ENCODE data around the gene CUX1. TPM values are rescaled to one million over a fixed set of nuclear protein-coding genes. Genes with fewer than 3 reads are reported as not detected.

Gene CUX1
- total and polyA plus RNA-seq, 2 of the 13 experiments (the other 11 are each of a cell fraction or from before 2014, with no cell fraction given): 13.7 to 14.9 TPM

DNA sequence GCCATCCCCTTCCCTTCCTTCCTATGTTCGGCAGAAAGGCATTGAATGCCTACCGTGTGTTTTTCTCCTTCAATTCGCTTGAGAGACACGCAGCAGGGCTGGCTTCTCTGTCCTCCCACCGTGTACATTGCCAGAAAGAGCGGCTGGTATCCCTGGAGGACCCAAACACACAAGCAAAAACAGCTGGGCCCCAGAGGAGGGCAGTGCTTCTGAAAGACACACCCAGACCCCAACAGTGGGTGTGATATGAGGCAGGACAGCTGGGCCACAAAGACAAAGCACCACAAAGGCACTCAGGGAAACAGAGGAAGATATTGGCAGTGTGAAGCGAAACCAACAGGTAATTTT is 336.1 kb downstream of the CUX1 start (continued):
- no peak for TF ChIP-seq ZNF646 (CRISPR knock-in tag; IDR thresholded peaks at IDR 0.05)
- no peak for TF ChIP-seq SMAD1 (CRISPR knock-in tag; IDR thresholded peaks at IDR 0.05; ENCODE audit: borderline replicate concordance, low read depth)
- no peak for TF ChIP-seq CCAR2 (optimal IDR thresholded peaks at IDR 0.05; ENCODE audit: low read depth, low read length)
- no peak for TF ChIP-seq HMGXB3 (CRISPR knock-in tag; IDR thresholded peaks at IDR 0.05; ENCODE audit: borderline replicate concordance)
- no peak for TF ChIP-seq BCLAF1 (IDR thresholded peaks at IDR 0.05)
- TF ChIP-seq ZNF512 (CRISPR knock-in tag; IDR thresholded peaks at IDR 0.05): 0 out of 2 replicates have a peak, but pooled peaks have one; percentile 18
- no peak for TF ChIP-seq ATF4 (CRISPR knock-in tag; IDR thresholded peaks at IDR 0.05)
- 0 out of 2 replicates have a peak, but pooled peaks have one; percentile 15 for TF ChIP-seq ZNF431 (CRISPR knock-in tag; IDR thresholded peaks at IDR 0.05; ENCODE audit: borderline replicate concordance, low read depth)
- no peak for TF ChIP-seq BORCS8-MEF2B (CRISPR knock-in tag; IDR thresholded peaks at IDR 0.05)
- TF ChIP-seq GLI4 (CRISPR knock-in tag; IDR thresholded peaks at IDR 0.05; ENCODE audit: borderline replicate concordance): no peak
- TF ChIP-seq ZNF136 (CRISPR knock-in tag; IDR thresholded peaks at IDR 0.05; ENCODE audit: low read depth): no peak
- TF ChIP-seq ZNF510 (CRISPR knock-in tag; IDR thresholded peaks at IDR 0.05; ENCODE audit: low read depth): no peak
